Measurements from ENCODE around the gene UGGT1.

The UGGT1 gene

DNA sequence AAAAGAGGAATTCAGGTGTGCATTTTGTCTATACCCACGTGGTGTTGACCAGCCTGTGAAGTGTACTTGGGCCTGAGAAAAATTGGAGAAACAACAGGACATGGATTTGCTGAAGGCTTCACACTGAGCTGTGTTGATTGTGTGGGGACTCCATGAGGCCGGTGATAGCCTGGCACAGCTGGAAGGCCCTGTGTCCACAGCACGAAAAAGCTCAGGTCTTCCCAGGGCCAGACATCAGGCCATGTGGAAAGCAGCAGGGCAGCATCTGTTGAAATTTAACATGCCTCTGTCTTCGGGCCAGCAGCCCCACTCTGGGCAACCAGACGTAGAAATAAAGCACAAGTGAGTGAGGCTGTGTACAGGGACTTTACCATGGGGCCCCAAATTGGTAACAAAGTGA is 143.6 kb downstream of the UGGT1 start:
- no peak overlapping the region for H3K4me2 ChIP-seq (ENCODE audit: low read depth, low read length, poor library complexity, severe bottlenecking)

DNA sequence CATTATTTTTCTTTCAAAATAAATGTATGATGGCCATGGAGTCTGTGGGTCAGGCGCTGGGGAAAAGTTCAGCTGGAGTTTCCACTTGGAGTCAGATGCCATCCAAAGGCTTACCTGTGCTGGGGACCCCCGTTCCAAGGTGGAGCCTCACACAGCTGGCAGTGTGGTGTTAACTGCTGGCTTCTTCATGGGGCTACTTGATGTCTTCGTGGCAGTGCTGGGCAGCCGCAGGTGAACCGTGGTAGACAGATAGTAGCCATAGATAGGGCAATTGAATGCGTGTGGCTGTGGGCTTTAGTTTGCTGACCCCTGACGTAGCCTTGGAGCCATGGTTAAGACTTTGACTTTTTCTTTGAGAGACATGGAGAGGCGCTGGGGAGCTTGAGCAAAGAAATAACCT is 144.6 kb downstream of the UGGT1 start:
- H2AFZ ChIP-seq (ENCODE audit: low read depth, low read length, severe bottlenecking), result no peak overlapping the region
- no peaks in the 10 kb centered on the region for H3K27me3 ChIP-seq (ENCODE audit: low read length)
- no peaks in the 10 kb centered on the region for H3K79me2 ChIP-seq (ENCODE audit: insufficient read depth, low read length)
- no peaks in the 10 kb centered on the region for H4K20me1 ChIP-seq (ENCODE audit: low read depth, low read length)
- no peak overlapping the region for H3K27ac ChIP-seq (ENCODE audit: low read depth, low read length)
- H3K9me2 ChIP-seq (replicated peaks; ENCODE audit: insufficient read depth, low read length), result no peaks in the 10 kb centered on the region
- H3K9me3 ChIP-seq (ENCODE audit: insufficient read depth, low read length), result no peaks in the 10 kb centered on the region
- TF ChIP-seq EZH2phosphoT487 (conservative IDR thresholded peaks at IDR 0.05; ENCODE audit: low read length), result no peak
- TF ChIP-seq, protein P1, sequence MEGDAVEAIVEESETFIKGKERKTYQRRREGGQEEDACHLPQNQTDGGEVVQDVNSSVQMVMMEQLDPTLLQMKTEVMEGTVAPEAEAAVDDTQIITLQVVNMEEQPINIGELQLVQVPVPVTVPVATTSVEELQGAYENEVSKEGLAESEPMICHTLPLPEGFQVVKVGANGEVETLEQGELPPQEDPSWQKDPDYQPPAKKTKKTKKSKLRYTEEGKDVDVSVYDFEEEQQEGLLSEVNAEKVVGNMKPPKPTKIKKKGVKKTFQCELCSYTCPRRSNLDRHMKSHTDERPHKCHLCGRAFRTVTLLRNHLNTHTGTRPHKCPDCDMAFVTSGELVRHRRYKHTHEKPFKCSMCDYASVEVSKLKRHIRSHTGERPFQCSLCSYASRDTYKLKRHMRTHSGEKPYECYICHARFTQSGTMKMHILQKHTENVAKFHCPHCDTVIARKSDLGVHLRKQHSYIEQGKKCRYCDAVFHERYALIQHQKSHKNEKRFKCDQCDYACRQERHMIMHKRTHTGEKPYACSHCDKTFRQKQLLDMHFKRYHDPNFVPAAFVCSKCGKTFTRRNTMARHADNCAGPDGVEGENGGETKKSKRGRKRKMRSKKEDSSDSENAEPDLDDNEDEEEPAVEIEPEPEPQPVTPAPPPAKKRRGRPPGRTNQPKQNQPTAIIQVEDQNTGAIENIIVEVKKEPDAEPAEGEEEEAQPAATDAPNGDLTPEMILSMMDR (IDR thresholded peaks at IDR 0.05; ENCODE audit: insufficient read depth, low read length, poor library complexity, severe bottlenecking), result no peak
- H3K9ac ChIP-seq (ENCODE audit: low read length), result no peak overlapping the region
- no peaks in the 10 kb centered on the region for H3F3A ChIP-seq (ENCODE audit: insufficient read depth)
- no peak overlapping the region for H3K4me3 ChIP-seq (ENCODE audit: insufficient read depth, low read length, poor library complexity, severe bottlenecking)
- no peaks in the 10 kb centered on the region for H3K36me3 ChIP-seq (ENCODE audit: low read length)
- no peak overlapping the region for H3K4me2 ChIP-seq (ENCODE audit: low read depth, low read length, poor library complexity, severe bottlenecking)

More for the DNA sequence above, 143.6 kb downstream of the UGGT1 start:
- TF ChIP-seq EZH2phosphoT487 (conservative IDR thresholded peaks at IDR 0.05; ENCODE audit: low read length), result no peak
- TF ChIP-seq, protein P1 (IDR thresholded peaks at IDR 0.05; ENCODE audit: insufficient read depth, low read length, poor library complexity, severe bottlenecking), result no peak
- no peaks in the 10 kb centered on the region for H3K9me3 ChIP-seq (ENCODE audit: insufficient read depth, low read length)
- no peaks in the 10 kb centered on the region for H3K79me2 ChIP-seq (ENCODE audit: insufficient read depth, low read length)
- no peak overlapping the region for H3K4me3 ChIP-seq (ENCODE audit: insufficient read depth, low read length, poor library complexity, severe bottlenecking)
- H3F3A ChIP-seq (ENCODE audit: insufficient read depth), result no peaks in the 10 kb centered on the region
- H3K36me3 ChIP-seq (ENCODE audit: low read length), result no peaks in the 10 kb centered on the region
- H4K20me1 ChIP-seq (ENCODE audit: low read depth, low read length), result no peaks in the 10 kb centered on the region
- H3K27me3 ChIP-seq (ENCODE audit: low read length), result no peaks in the 10 kb centered on the region
- no peak overlapping the region for H2AFZ ChIP-seq (ENCODE audit: low read depth, low read length, severe bottlenecking)
- no peak overlapping the region for H3K27ac ChIP-seq (ENCODE audit: low read depth, low read length)
- H3K9ac ChIP-seq (ENCODE audit: low read length), result no peak overlapping the region
- H3K9me2 ChIP-seq (replicated peaks; ENCODE audit: insufficient read depth, low read length), result no peaks in the 10 kb centered on the region

DNA sequence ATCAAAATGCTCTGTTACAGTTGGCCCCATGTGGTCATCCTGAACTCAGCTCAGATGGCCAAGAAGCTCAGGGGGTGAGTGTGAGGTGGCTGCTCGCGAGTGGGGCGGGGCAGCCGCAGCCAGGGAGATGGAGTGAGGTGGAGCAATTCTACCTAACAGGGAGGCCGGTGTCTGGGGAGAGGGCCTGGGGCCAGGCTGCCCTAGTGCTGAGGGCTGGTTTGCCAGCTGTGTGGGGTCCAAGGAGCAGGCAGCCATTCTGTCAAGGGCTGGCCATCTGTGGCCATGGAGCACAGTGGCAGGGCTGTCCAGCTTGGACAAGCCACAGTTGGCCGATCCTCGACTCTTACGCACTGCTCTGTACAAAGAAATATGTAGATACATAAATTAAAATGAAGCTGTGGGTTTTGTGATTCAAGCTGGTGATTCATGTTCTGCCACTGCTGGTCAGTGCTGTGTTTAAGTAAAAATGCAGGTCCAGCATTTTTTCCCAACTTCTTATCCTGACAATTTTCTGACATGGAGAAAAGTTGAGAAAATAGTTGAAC is 145.6 kb downstream of the UGGT1 start:
- Histone ChIP-seq H3K4me2 (ENCODE audit: low read depth, low read length, poor library complexity, severe bottlenecking) (no peak overlapping the region), H3K9me3 (ENCODE audit: insufficient read depth, low read length) (no peaks in the 10 kb centered on the region), H3F3A (ENCODE audit: insufficient read depth) (no peaks in the 10 kb centered on the region), H2AFZ (ENCODE audit: low read depth, low read length, severe bottlenecking) (no peak overlapping the region), H3K9me2 (replicated peaks; ENCODE audit: insufficient read depth, low read length) (no peaks in the 10 kb centered on the region), H3K27me3 (ENCODE audit: low read length) (no peaks in the 10 kb centered on the region), H4K20me1 (ENCODE audit: low read depth, low read length) (no peaks in the 10 kb centered on the region), H3K9ac (ENCODE audit: low read length) (no peak overlapping the region), H3K4me3 (ENCODE audit: insufficient read depth, low read length, poor library complexity, severe bottlenecking) (no peak overlapping the region), H3K79me2 (ENCODE audit: insufficient read depth, low read length) (no peaks in the 10 kb centered on the region), H3K27ac (ENCODE audit: low read depth, low read length) (no peak overlapping the region), H3K36me3 (ENCODE audit: low read length) (no peaks in the 10 kb centered on the region)
- TF ChIP-seq, protein P1 (IDR thresholded peaks at IDR 0.05; ENCODE audit: insufficient read depth, low read length, poor library complexity, severe bottlenecking), result no peak
- TF ChIP-seq EZH2phosphoT487 (conservative IDR thresholded peaks at IDR 0.05; ENCODE audit: low read length), result no peak

All from SU-DHL-6 (cell line).